Measurements from ENCODE around the gene CSF1R.

Gene CSF1R

DNA sequence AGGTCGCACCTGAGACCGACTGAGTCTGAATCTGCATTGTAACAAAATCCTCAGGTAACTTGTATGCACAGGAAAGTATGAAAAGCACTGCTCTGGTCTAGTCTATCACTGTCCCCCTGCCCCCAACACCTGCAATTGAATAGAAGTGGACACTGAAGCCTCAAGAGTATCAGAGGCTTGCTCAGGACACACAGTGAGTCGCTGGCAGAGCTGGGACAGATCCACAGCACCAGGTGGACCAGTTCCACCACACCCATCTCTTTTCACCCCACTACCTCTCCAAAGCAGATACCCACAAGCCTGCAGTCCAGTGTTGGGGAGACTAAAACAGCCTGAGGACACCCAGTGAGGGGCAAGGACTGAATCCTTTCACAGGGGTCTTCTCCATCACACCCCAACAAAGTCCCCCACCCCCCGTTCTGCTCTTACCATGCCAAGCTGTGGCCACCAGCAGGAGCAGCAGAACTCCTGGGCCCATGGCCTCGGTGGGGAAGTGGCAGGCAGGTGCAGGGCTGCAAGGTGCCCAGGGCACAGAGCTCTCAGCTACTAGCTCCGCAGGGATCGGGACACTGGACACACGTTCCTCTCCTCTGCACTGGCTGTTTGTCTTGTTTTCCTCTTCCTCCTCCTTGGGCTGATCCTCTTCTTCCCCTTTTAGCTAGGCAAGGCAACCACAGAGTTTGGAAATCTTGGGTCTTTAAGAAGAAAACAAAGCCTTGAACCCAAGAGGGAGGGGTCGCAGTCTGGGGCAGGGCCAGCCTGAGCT lies at the start of gene CSF1R:
Gene CSF1R, minus strand, starts transcription at position 605 of the 766 bp plus-strand sequence. Its CDS starts 127 bp downstream, at position 478.
- no peak for DNase-seq (ENCODE audit: low read depth in 2 of 2)

DNA sequence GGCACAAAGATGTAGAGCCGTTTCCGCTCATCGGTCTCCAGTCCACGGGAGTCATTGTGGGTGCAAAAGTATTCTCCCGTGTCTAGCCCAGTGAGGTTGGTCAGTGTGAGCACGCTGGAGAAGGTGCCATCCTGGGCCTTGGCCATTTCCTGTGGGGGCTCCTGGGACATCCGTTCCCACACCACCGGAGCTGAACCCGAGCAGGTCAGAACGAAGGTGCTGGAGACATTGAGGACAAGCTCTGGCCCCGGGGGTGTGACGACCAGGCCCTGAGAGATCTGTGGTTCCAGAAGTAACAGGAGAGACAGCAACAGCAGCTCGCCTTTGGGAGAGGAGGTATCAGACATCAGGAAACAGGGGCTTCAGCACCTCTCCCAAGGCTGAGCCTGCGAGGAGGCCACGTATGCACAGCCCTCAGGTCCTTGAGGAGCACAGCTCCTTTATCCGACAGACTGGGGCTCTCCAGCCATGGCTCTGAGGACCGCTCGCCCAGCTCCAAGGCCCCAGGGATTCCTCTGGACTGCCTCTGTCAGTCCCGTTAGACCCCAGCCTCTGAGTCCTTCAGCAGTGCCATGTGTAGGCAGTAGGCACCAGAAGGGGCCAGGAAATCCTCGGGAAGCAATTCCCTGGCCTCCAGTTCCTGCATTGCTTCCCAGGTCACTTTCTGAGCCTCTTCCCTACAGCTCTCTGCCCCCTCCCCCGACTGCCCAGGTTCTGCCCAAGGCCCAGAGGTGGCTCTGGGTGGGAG lies 49.4 kb upstream of the CSF1R start:
- no peak for DNase-seq (ENCODE audit: low read depth in 2 of 2)

DNA sequence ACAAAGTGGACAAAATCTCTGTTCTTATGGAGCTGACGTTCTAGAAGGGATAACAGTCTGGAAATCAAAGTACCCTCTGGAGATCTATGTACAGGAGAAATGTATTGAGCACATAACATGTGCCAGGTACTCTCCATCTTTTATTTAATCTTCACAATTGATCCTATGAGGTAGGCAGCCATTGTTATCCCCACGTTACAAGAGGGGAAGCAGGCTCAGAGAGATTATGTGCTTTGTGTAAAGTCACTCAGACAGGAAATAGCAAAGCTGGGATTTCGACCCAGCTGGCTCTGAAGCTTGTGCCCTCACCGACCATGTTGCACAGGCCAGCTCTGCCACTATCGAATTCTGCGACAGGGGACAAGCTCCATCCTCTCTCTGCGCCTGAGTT lies 47.8 kb upstream of the CSF1R start:
- DNase-seq (ENCODE audit: low read depth in 2 of 2) = no peak

GRCh38 chr5:150133581-150134197 lies 47.3 kb upstream of the CSF1R start:
- no peak for DNase-seq (ENCODE audit: low read depth in 2 of 2)

- no peak for DNase-seq (ENCODE audit: low read depth in 2 of 2)
Observed at GRCh38 chr5:150132740-150133139, 46.4 kb upstream of the CSF1R start.

- no peak for DNase-seq (ENCODE audit: low read depth in 2 of 2)
Observed at GRCh38 chr5:150131978-150132694, 45.8 kb upstream of the CSF1R start.

DNA sequence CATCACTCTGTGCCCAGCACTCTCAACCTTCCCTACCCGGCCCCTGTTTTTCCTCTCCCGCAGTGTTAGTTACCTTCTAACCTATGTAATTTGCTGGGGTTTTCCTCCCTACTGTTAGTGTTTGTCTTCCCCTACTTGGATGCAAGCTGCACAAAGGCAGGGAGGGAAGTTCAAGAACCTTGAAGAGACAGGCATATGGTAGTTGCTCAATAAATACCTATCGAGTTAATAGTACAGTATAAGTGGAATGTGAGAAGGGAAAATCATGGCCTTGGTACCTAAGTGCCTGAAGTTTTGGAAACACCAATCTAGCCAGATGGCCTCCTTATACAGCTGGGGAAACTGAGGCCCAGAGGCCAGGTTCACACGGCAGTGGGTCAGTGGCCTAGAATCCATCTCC lies 45.1 kb upstream of the CSF1R start:
- no peak for DNase-seq (ENCODE audit: low read depth in 2 of 2)

DNA sequence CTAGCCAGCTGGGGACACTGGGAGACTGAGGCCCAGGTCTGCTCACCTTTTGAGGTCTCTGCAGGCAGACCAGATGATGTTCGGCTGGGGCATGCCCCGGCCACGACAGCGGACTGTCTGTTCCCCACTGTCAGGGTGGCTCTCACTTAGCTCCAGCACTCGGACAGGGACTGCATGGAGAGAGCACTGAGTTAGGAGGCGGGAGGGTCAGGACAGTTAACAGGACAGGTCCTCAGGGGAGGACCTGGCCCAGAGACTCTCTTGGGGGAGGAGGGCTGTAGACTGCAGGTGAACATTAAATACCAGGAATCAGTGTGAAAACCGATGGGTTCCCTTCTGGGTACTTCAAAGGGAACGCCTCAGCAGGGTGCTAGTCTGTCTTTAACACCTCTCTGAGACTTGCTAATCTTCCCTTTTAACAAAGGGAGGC lies 44.2 kb upstream of the CSF1R start:
- DNase-seq (ENCODE audit: low read depth in 2 of 2) = no peak

GRCh38 chr5:150129813-150130492 lies 43.6 kb upstream of the CSF1R start:
- peak in 1 of 2 donors; percentile 17 for DNase-seq (ENCODE audit: low read depth in 2 of 2)

- no peak for DNase-seq (ENCODE audit: low read depth in 2 of 2)
Observed at GRCh38 chr5:150129454-150129812, 43.1 kb upstream of the CSF1R start.

- DNase-seq (ENCODE audit: low read depth in 2 of 2) = no peak
Observed at GRCh38 chr5:150126921-150127265, 40.5 kb upstream of the CSF1R start.

- no peak for DNase-seq (ENCODE audit: low read depth in 2 of 2)
Observed at GRCh38 chr5:150126199-150126920, 40.0 kb upstream of the CSF1R start.

GRCh38 chr5:150125334-150125733 lies 39.0 kb upstream of the CSF1R start:
- no peak for DNase-seq (ENCODE audit: low read depth in 2 of 2)

DNA sequence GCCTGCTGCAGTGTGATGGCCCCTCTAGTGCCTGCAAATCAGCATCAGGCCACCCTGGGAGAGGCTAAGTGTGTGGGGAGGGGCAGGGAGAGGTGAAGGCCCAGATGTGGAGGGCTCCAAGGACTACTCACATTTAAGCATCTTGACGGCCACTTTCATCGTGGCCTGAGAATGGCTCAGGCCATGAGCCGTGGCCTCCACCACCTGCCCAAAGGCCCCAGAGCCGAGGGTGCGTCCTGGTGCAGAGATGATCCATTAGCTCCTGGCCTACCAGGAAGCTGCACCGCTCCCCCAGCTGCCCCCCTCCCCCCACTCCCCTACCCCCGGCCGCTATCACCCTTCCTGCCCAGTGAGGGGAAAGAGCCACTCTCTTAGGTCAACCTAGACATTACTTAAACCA lies 38.2 kb upstream of the CSF1R start:
- no peak for DNase-seq (ENCODE audit: low read depth in 2 of 2)

GRCh38 chr5:150124111-150124557 lies 37.8 kb upstream of the CSF1R start:
- no peak for DNase-seq (ENCODE audit: low read depth in 2 of 2)

DNA sequence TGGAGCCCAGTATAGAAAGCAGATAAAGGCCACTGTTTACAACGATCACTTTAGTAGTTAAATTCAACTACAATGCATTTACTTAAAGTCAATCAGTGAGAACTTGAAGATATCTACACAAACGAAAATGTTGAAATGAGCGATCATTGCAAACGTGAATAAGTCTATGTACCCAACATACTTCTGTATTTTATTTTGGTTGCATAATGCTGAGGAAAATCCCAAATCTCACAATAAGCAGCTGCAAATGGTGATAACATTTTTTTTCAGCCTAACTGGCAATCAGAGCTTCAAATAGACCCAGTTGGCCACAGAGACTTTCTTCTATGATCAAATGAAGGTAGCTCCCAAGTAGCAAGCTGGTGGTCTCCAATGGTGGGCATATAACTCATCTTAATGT lies 37.2 kb upstream of the CSF1R start:
- no peak for DNase-seq (ENCODE audit: low read depth in 2 of 2)

- DNase-seq (ENCODE audit: low read depth in 2 of 2) = no peak
Observed at GRCh38 chr5:150122536-150123481, 36.5 kb upstream of the CSF1R start.

GRCh38 chr5:150122158-150122510 lies 35.8 kb upstream of the CSF1R start:
- no peak for DNase-seq (ENCODE audit: low read depth in 2 of 2)

- DNase-seq (ENCODE audit: low read depth in 2 of 2) = no peak
Observed at GRCh38 chr5:150121448-150122157, 35.2 kb upstream of the CSF1R start.

Data from stimulated activated CD4-positive, alpha-beta T cell treated with anti-CD3 and anti-CD28 coated beads, Interleukin-1b, Interleukin-23, amount 100 ng/mL, for 1 hour (primary cell).